H1 (cell line): ENCODE data around the gene TP73. TPM values are rescaled to one million over a fixed set of nuclear protein-coding genes. Genes with fewer than 3 reads are reported as not detected.

Experiments
- GTF2F1 ChIP-seq: IDR thresholded peaks from 2 replicates; pipeline ENCODE4 v1.6.1; 2012; ENCODE audit warnings: low read depth, low read length, improper control_type of control experiment, borderline replicate concordance
- USF2 ChIP-seq: IDR thresholded peaks from 2 replicates; pipeline ENCODE4 v1.6.1; 2011; ENCODE audit warnings: low read length, improper control_type of control experiment
- polyA plus RNA-seq, 7 experiments: library from polyadenylated mRNA; depleted of rRNA in 3 of 7; stranded (reverse) in 5 of 7; unstranded in 2 of 7; fragments of >200 nt in 5 of 7; fragments of 200-250 nt in 2 of 7; gene quantifications; 1 replicate in 5 of 7; 2 replicates in 1 of 7; 4 replicates in 1 of 7; pipeline versions ENCODE4 v1.2.1 to v1.2.3, GENCODE V29; 2011 to 2013; ENCODE audit warnings: missing spikeins in 2 of 7, mixed read lengths in 2 of 7
- total RNA-seq: library from RNA; stranded (reverse); fragmentation: NEBNext Ultra II Directional; extraction: Animal tissue kit (Norgen Biotek cat#: 25700); gene quantifications from 2 replicates; pipeline ENCODE4 v1.2.1, GENCODE V29; 2021

The TP73 gene
- total and polyA plus RNA-seq, 2 of the 8 experiments (the other 6 are each of a cell fraction or from before 2014, with no cell fraction given) = 2.6 to 3.1 TPM

GRCh38 chr1:3612123-3612522 lies 40.2 kb upstream of the TP73 start (continued):
- TF ChIP-seq USF2 (no peak), GTF2F1 (no peak)
- TF ChIP-seq, all 59 proteins: peak for 0
